Measurements from ENCODE around the gene PIGS.
"Not testable (repeated sequence)": the region's sequence is repeated elsewhere in the genome, so short reads cannot be mapped to it uniquely, and the experiment has no call there.

PIGS gene

GRCh38 chr17:28523876-28524275 lies 47.4 kb downstream of the PIGS start:
- Mint-ChIP-seq H3K27ac (no peak overlapping the region), H3K36me3 (no peaks in the 10 kb centered on the region), H3K4me1 (peaks cover 3% of the 10 kb centered on the region), H3K4me3 (no peak overlapping the region), H3K9me3 (no peaks in the 10 kb centered on the region), H3K27me3 (no peaks in the 10 kb centered on the region)
- ATAC-seq (ENCODE audit: low read depth): no peak
- no peak for DNase-seq (ENCODE audit: low spot score in 2 of 2)

GRCh38 chr17:28523186-28523585 lies 48.1 kb downstream of the PIGS start:
- Mint-ChIP-seq H3K4me1 (peaks cover 4% of the 10 kb centered on the region), H3K27me3 (no peaks in the 10 kb centered on the region), H3K9me3 (no peaks in the 10 kb centered on the region), H3K36me3 (no peaks in the 10 kb centered on the region), H3K27ac (no peak overlapping the region), H3K4me3 (no peak overlapping the region)
- DNase-seq (ENCODE audit: low spot score in 2 of 2): no peak
- ATAC-seq (ENCODE audit: low read depth): no peak

- not testable (repeated sequence) for H3K4me3 Mint-ChIP-seq; H3K27me3 Mint-ChIP-seq; ATAC-seq (ENCODE audit: low read depth); DNase-seq (ENCODE audit: low spot score in 2 of 2); H3K4me1 Mint-ChIP-seq; H3K9me3 Mint-ChIP-seq; H3K27ac Mint-ChIP-seq; H3K36me3 Mint-ChIP-seq
Observed at GRCh38 chr17:28522281-28522680, 49.0 kb downstream of the PIGS start.

- Mint-ChIP-seq H3K9me3 (no peaks in the 10 kb centered on the region), H3K4me1 (peaks cover 7% of the 10 kb centered on the region), H3K4me3 (no peak overlapping the region), H3K36me3 (no peaks in the 10 kb centered on the region), H3K27me3 (no peaks in the 10 kb centered on the region), H3K27ac (no peak overlapping the region)
- ATAC-seq (ENCODE audit: low read depth): no peak
- no peak for DNase-seq (ENCODE audit: low spot score in 2 of 2)
Observed at GRCh38 chr17:28521311-28522085, 49.8 kb downstream of the PIGS start.

- DNase-seq (ENCODE audit: low spot score in 2 of 2) (no peak), ATAC-seq (ENCODE audit: low read depth) (no peak)
- Mint-ChIP-seq H3K27me3 (no peaks in the 10 kb centered on the region), H3K36me3 (no peaks in the 10 kb centered on the region), H3K4me3 (no peak overlapping the region), H3K27ac (no peak overlapping the region), H3K4me1 (peaks cover 7% of the 10 kb centered on the region), H3K9me3 (no peaks in the 10 kb centered on the region)
Observed at GRCh38 chr17:28520687-28521086, 50.6 kb downstream of the PIGS start.

- Mint-ChIP-seq H3K27ac (no peak overlapping the region), H3K27me3 (no peaks in the 10 kb centered on the region), H3K4me1 (peaks cover 7% of the 10 kb centered on the region), H3K9me3 (no peaks in the 10 kb centered on the region), H3K4me3 (no peak overlapping the region), H3K36me3 (no peaks in the 10 kb centered on the region)
- no peak for DNase-seq (ENCODE audit: low spot score in 2 of 2)
- no peak for ATAC-seq (ENCODE audit: low read depth)
Observed at GRCh38 chr17:28519236-28519635, 52.1 kb downstream of the PIGS start.

- H3K36me3 Mint-ChIP-seq: no peaks in the 10 kb centered on the region
- ATAC-seq (ENCODE audit: low read depth): no peak
- DNase-seq (ENCODE audit: low spot score in 2 of 2): no peak
- no peak overlapping the region for H3K4me3 Mint-ChIP-seq
- H3K9me3 Mint-ChIP-seq: no peaks in the 10 kb centered on the region
- H3K4me1 Mint-ChIP-seq: peaks cover 7% of the 10 kb centered on the region
- no peak overlapping the region for H3K27ac Mint-ChIP-seq
- no peaks in the 10 kb centered on the region for H3K27me3 Mint-ChIP-seq
Observed at GRCh38 chr17:28518578-28518977, 52.7 kb downstream of the PIGS start.

- Mint-ChIP-seq H3K4me3 (no peak overlapping the region), H3K36me3 (no peaks in the 10 kb centered on the region), H3K4me1 (peaks cover 7% of the 10 kb centered on the region), H3K9me3 (no peaks in the 10 kb centered on the region), H3K27me3 (no peaks in the 10 kb centered on the region), H3K27ac (no peak overlapping the region)
- DNase-seq (ENCODE audit: low spot score in 2 of 2) (peak in 1 of 2 donors; percentile 36), ATAC-seq (ENCODE audit: low read depth) (peak; percentile 98)
Observed at GRCh38 chr17:28518132-28518531, 53.2 kb downstream of the PIGS start.

- Mint-ChIP-seq H3K36me3 (no peaks in the 10 kb centered on the region), H3K4me1 (peaks cover 7% of the 10 kb centered on the region), H3K9me3 (no peaks in the 10 kb centered on the region), H3K27me3 (peaks cover 3% of the 10 kb centered on the region), H3K27ac (no peak overlapping the region), H3K4me3 (no peak overlapping the region)
- ATAC-seq (ENCODE audit: low read depth) (no peak), DNase-seq (ENCODE audit: low spot score in 2 of 2) (no peak)
Observed at GRCh38 chr17:28515518-28515917, 55.8 kb downstream of the PIGS start.

- Mint-ChIP-seq H3K4me1 (peaks cover 5% of the 10 kb centered on the region), H3K27me3 (peaks cover 8% of the 10 kb centered on the region), H3K36me3 (no peaks in the 10 kb centered on the region), H3K9me3 (no peaks in the 10 kb centered on the region), H3K27ac (no peak overlapping the region), H3K4me3 (no peak overlapping the region)
- DNase-seq (ENCODE audit: low spot score in 2 of 2): no peak
- ATAC-seq (ENCODE audit: low read depth): no peak
Observed at GRCh38 chr17:28514561-28515002, 56.7 kb downstream of the PIGS start.

- no peaks in the 10 kb centered on the region for H3K9me3 Mint-ChIP-seq
- H3K4me3 Mint-ChIP-seq: no peak overlapping the region
- no peak for DNase-seq (ENCODE audit: low spot score in 2 of 2)
- ATAC-seq (ENCODE audit: low read depth): no peak
- H3K27me3 Mint-ChIP-seq: peaks cover 17% of the 10 kb centered on the region
- H3K4me1 Mint-ChIP-seq: peaks cover 5% of the 10 kb centered on the region
- H3K27ac Mint-ChIP-seq: no peak overlapping the region
- H3K36me3 Mint-ChIP-seq: no peaks in the 10 kb centered on the region
Observed at GRCh38 chr17:28513476-28513875, 57.8 kb downstream of the PIGS start.

GRCh38 chr17:28511858-28512461 lies 59.4 kb downstream of the PIGS start:
- Mint-ChIP-seq H3K27me3 (peaks cover 19% of the 10 kb centered on the region), H3K4me1 (no peaks in the 10 kb centered on the region), H3K4me3 (no peak overlapping the region), H3K9me3 (no peaks in the 10 kb centered on the region), H3K27ac (no peak overlapping the region), H3K36me3 (no peaks in the 10 kb centered on the region)
- DNase-seq (ENCODE audit: low spot score in 2 of 2): no peak
- no peak for ATAC-seq (ENCODE audit: low read depth)

- Mint-ChIP-seq H3K4me3 (no peak overlapping the region), H3K36me3 (no peaks in the 10 kb centered on the region), H3K27ac (no peak overlapping the region), H3K9me3 (no peaks in the 10 kb centered on the region), H3K4me1 (no peaks in the 10 kb centered on the region), H3K27me3 (peaks cover 28% of the 10 kb centered on the region)
- DNase-seq (ENCODE audit: low spot score in 2 of 2): no peak
- no peak for ATAC-seq (ENCODE audit: low read depth)
Observed at GRCh38 chr17:28509789-28510188, 61.5 kb downstream of the PIGS start.

- ATAC-seq (ENCODE audit: low read depth): no peak
- Mint-ChIP-seq H3K4me1 (no peaks in the 10 kb centered on the region), H3K27ac (no peak overlapping the region), H3K9me3 (no peaks in the 10 kb centered on the region), H3K4me3 (no peak overlapping the region), H3K27me3 (peaks cover 28% of the 10 kb centered on the region), H3K36me3 (no peaks in the 10 kb centered on the region)
- no peak for DNase-seq (ENCODE audit: low spot score in 2 of 2)
Observed at GRCh38 chr17:28508211-28508724, 63.1 kb downstream of the PIGS start.

All from memory B cell (primary cell).